Caco-2 (cell line): ENCODE data around the gene ACY1. TPM values are rescaled to one million over a fixed set of nuclear protein-coding genes. Genes with fewer than 3 reads are reported as not detected.
"Not testable (repeated sequence)": the region's sequence is repeated elsewhere in the genome, so short reads cannot be mapped to it uniquely, and the experiment has no call there.

Experiments
- BruUV-seq: library from RNA; stranded (reverse); fragments of 400-500 nt; replicated peaks from 2 replicates; lab custom pipeline; 2021; lab: Mats Ljungman, UMichigan
- CTCF ChIA-PET: fragments of 300-600 bp; sonication (Branson Sonifier 250); formaldehyde crosslinking; loops from one replicate; lab custom pipeline; 2022; ENCODE audit warnings: antibody characterized with exemption; lab: Charles Lee
- POLR2A ChIA-PET: fragments of 300-600 bp; sonication (Branson Sonifier 250); formaldehyde crosslinking; loops from one replicate; lab custom pipeline; 2022; ENCODE audit warnings: antibody characterized with exemption; lab: Charles Lee
- DNase-seq, 2 experiments: peaks; one replicate each; pipeline versions ENCODE4 v3.0.0 to v3.0.0-alpha.2; 2020 to 2022
- H3K27me3 ChIP-seq: replicated peaks from 2 replicates; pipeline ENCODE4 v1.6.0; 2011; ENCODE audit warnings: low read length; ENCODE audit not compliant: control insufficient read depth, insufficient read depth
- H3K36me3 ChIP-seq: 2 replicates; pipeline ENCODE4 v1.5.1; 2011; ENCODE audit warnings: low read length; ENCODE audit not compliant: control insufficient read depth, insufficient read depth
- H3K4me1 ChIP-seq: fragments of 250-450 bp; sonication (Bioruptor Pico); 2 replicates; pipeline ENCODE4 v1.5.1; 2020; ENCODE audit warnings: mild to moderate bottlenecking
- H3K4me3 ChIP-seq: 2 replicates; pipeline ENCODE4 v1.5.1; 2011; ENCODE audit warnings: low read depth, mild to moderate bottlenecking, control low read depth, low read length
- H3K9me3 ChIP-seq: fragments of 250-450 bp; sonication (Bioruptor Pico); 2 replicates; pipeline ENCODE4 v1.5.1; 2020; ENCODE audit warnings: mild to moderate bottlenecking, moderate library complexity
- H3K27ac Mint-ChIP-seq: one replicate; pipeline ENCODE4 v1.8.0; 2022; ENCODE audit warnings: mixed read lengths; ENCODE audit not compliant: unreplicated experiment
- H3K27me3 Mint-ChIP-seq: one replicate; pipeline ENCODE4 v1.8.0; 2022; ENCODE audit warnings: mixed read lengths; ENCODE audit not compliant: insufficient read depth, unreplicated experiment
- H3K36me3 Mint-ChIP-seq: one replicate; pipeline ENCODE4 v1.8.0; 2022; ENCODE audit warnings: mild to moderate bottlenecking, mixed read lengths; ENCODE audit not compliant: insufficient read depth, unreplicated experiment
- H3K4me1 Mint-ChIP-seq: one replicate; pipeline ENCODE4 v1.8.0; 2022; ENCODE audit warnings: low read depth, mixed read lengths; ENCODE audit not compliant: unreplicated experiment
- H3K4me3 Mint-ChIP-seq: one replicate; pipeline ENCODE4 v1.8.0; 2022; ENCODE audit warnings: mild to moderate bottlenecking, moderate library complexity, mixed read lengths; ENCODE audit not compliant: unreplicated experiment
- H3K9me3 Mint-ChIP-seq: one replicate; pipeline ENCODE4 v1.8.0; 2022; ENCODE audit warnings: mixed read lengths; ENCODE audit not compliant: unreplicated experiment
- intact Hi-C: fragments of 100-400 bp; cut with micrococcal nuclease; formaldehyde crosslinking; loops from one replicate; pipeline ENCODE4 v1.10.0; 2022; ENCODE audit not compliant: unreplicated experiment
- total RNA-seq: library from RNA; stranded (reverse); gene quantifications from 2 replicates; pipeline ENCODE4 v1.2.3, GENCODE V29; 2022
- TF ChIP-seq, protein P1 (sequence below), 2 experiments: fragments of 200-600 bp in 1 of 2; IDR thresholded peaks; 1 replicate in 1 of 2; 2 replicates in 1 of 2; pipeline versions ENCODE4 v1.5.1 to v1.8.0; 2011 to 2022; ENCODE audit warnings: antibody characterized with exemption in 1 of 2, control low read depth in 1 of 2, inconsistent platforms in 1 of 2, low read depth in 1 of 2, low read length in 1 of 2, mild to moderate bottlenecking in 1 of 2, moderate library complexity in 1 of 2; ENCODE audit not compliant: insufficient read depth in 1 of 2, severe bottlenecking in 1 of 2, unreplicated experiment in 1 of 2

The ACY1 gene
- total RNA-seq, 1 experiment from 2014 or later = 62.4 TPM

DNA sequence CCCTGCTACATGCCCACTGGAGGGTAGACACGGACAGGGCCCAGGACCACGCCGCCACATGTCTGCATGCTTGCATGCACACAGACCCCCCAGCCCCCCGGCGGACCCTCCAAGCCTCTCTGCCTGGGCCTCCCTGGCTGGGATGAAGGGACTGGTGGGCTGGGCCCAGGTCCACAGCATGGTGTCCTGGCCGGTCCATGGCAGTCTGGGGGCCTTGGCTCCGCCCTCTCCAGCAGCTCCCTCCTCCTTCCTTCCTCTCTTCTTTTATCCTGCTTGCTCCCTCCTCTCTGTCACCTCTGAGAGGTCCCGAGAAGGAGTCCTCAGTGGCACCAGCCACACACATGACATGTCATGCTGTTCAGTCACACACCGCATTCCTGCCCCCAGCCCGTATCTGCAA lies 48.6 kb downstream of the ACY1 start:
- H3K27me3 ChIP-seq = no peaks in the 10 kb centered on the region
- no peaks in the 10 kb centered on the region for H3K9me3 ChIP-seq
- no peak overlapping the region for H3K4me3 ChIP-seq
- ChIA-PET POLR2A (no interaction called here), CTCF (interaction anchor here (1.7 kb wide), 1 partner anchor 30 kb away, joined by 5 read pairs; no protein-coding TSS in a partner anchor)
- H3K36me3 Mint-ChIP-seq = no peaks in the 10 kb centered on the region
- no peak overlapping the region for H3K4me3 Mint-ChIP-seq
- no peaks in the 10 kb centered on the region for H3K27me3 Mint-ChIP-seq
- BruUV-seq = no TSS peak
- H3K9me3 Mint-ChIP-seq = no peaks in the 10 kb centered on the region
- H3K4me1 ChIP-seq = peaks cover 13% of the 10 kb centered on the region; the same call in 1 of the 2 replicates
- TF ChIP-seq, protein P1, sequence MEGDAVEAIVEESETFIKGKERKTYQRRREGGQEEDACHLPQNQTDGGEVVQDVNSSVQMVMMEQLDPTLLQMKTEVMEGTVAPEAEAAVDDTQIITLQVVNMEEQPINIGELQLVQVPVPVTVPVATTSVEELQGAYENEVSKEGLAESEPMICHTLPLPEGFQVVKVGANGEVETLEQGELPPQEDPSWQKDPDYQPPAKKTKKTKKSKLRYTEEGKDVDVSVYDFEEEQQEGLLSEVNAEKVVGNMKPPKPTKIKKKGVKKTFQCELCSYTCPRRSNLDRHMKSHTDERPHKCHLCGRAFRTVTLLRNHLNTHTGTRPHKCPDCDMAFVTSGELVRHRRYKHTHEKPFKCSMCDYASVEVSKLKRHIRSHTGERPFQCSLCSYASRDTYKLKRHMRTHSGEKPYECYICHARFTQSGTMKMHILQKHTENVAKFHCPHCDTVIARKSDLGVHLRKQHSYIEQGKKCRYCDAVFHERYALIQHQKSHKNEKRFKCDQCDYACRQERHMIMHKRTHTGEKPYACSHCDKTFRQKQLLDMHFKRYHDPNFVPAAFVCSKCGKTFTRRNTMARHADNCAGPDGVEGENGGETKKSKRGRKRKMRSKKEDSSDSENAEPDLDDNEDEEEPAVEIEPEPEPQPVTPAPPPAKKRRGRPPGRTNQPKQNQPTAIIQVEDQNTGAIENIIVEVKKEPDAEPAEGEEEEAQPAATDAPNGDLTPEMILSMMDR (IDR thresholded peaks at IDR 0.05; ENCODE audit: insufficient read depth in 1 of 2, low read depth in 1 of 2, low read length in 1 of 2, severe bottlenecking in 1 of 2, unreplicated experiment in 1 of 2) = no peak
- intact Hi-C loops = no loop called here
- DNase-seq = no peak
- H3K36me3 ChIP-seq = no peaks in the 10 kb centered on the region
- no peaks in the 10 kb centered on the region for H3K4me1 Mint-ChIP-seq
- no peak overlapping the region for H3K27ac Mint-ChIP-seq

DNA sequence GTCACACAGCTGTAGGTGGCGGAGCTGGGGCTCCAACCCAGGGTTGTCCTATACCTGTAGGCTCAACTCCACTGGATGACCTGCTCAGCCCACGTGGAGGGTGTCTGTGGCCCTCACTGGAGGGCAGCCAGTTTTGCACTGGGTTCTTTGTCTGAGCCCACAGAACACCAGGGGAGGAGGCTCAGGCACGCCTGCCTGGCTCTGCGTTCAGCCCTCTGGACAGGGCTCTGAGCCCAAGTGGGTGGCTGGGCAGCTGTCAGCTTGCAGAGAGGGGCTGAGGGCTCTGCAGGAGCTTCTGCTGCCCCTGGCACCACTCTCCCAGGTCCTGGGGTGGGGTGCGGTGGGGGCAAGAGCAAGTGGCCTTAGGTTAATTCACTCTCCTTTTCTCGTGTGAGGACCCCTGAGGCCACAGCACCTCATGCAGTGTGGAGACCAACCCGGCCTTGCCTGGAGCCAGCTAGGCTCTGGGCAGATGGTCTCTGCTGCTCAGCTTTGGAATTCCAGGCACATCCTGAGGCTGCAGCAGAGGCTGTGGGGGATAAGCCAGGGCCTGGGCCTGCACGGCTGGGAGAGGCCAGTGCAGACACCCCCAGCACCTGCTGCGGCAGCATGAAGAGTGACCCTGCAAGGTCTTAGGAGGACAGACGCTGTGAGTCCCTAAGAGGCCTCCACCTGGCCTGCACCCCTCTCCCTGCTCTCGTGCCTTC lies 49.5 kb downstream of the ACY1 start:
- Histone ChIP-seq H3K27me3 (no peaks in the 10 kb centered on the region), H3K36me3 (no peaks in the 10 kb centered on the region), H3K4me1 (peaks cover 13% of the 10 kb centered on the region; the same call in 1 of the 2 replicates), H3K4me3 (no peak overlapping the region), H3K9me3 (no peaks in the 10 kb centered on the region)
- intact Hi-C loops = no loop called here
- ChIA-PET POLR2A (no interaction called here), CTCF (interaction anchor here (1.7 kb wide), 1 partner anchor 31 kb away, joined by 5 read pairs; no protein-coding TSS in a partner anchor)
- H3K36me3 Mint-ChIP-seq = no peaks in the 10 kb centered on the region
- no peaks in the 10 kb centered on the region for H3K27me3 Mint-ChIP-seq
- DNase-seq = no peak
- H3K4me1 Mint-ChIP-seq = no peaks in the 10 kb centered on the region
- H3K27ac Mint-ChIP-seq = no peak overlapping the region
- TF ChIP-seq, protein P1 (IDR thresholded peaks at IDR 0.05; ENCODE audit: insufficient read depth in 1 of 2, low read depth in 1 of 2, low read length in 1 of 2, severe bottlenecking in 1 of 2, unreplicated experiment in 1 of 2) = no peak
- H3K9me3 Mint-ChIP-seq = no peaks in the 10 kb centered on the region
- no TSS peak for BruUV-seq
- no peak overlapping the region for H3K4me3 Mint-ChIP-seq

DNA sequence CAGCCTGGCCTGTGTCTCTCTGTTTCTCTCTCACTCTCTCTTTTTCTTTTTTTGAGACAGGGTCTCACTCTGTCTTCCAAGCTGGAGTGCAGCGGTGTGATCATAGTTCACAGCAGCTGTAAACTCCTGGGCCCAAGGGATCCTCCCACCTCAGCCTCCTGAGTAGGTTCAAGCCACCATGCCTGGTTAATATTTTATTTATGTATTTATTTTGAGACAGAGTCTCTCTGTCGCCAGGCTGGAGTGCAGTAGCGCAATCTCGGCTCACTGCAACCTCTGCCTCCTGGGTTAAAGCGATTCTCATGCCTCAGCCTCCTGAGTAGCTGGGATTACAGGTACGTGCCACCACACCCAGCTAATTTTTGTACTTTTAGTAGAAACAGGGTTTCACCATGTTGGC lies 50.4 kb downstream of the ACY1 start:
- H3K27me3 ChIP-seq, H3K4me3 Mint-ChIP-seq, H3K4me1 Mint-ChIP-seq, H3K9me3 ChIP-seq, H3K27ac Mint-ChIP-seq, H3K9me3 Mint-ChIP-seq, H3K36me3 ChIP-seq, intact Hi-C loops, H3K36me3 Mint-ChIP-seq, H3K4me3 ChIP-seq, POLR2A ChIA-PET, BruUV-seq, DNase-seq, H3K27me3 Mint-ChIP-seq: not testable (repeated sequence)
- peaks cover 13% of the 10 kb centered on the region; the same call in 1 of the 2 replicates for H3K4me1 ChIP-seq
- CTCF ChIA-PET = interaction anchor here (1.7 kb wide), 1 partner anchor 32 kb away, joined by 5 read pairs; no protein-coding TSS in a partner anchor
